Stimulated activated CD8-positive, alpha-beta memory T cell treated with anti-CD3 and anti-CD28 coated beads, Interleukin-15, amount 100 ng/mL, for 4 hours (primary cell): ENCODE results near the gene CD81.

Source experiments
- DNase-seq, 2 donors: peaks; one replicate each; pipeline ENCODE4 v3.0.0-alpha.2; 2020; ENCODE audit warnings: low read depth in 2 of 2

The CD81 gene

GRCh38 chr11:2390725-2391151 is 13.6 kb downstream of the CD81 start:
- no peak for DNase-seq

- DNase-seq = no peak
Measured at GRCh38 chr11:2391181-2391975, 14.3 kb downstream of the CD81 start.

GRCh38 chr11:2392241-2392959 is 15.3 kb downstream of the CD81 start:
- DNase-seq = no peak

- no peak for DNase-seq
Measured at GRCh38 chr11:2393111-2393868, 16.2 kb downstream of the CD81 start.

GRCh38 chr11:2393941-2394817 is 17.1 kb downstream of the CD81 start:
- no peak for DNase-seq

- no peak for DNase-seq
Measured at GRCh38 chr11:2394818-2395105, 17.7 kb downstream of the CD81 start.

GRCh38 chr11:2395211-2395730 is 18.2 kb downstream of the CD81 start:
- no peak for DNase-seq

GRCh38 chr11:2395856-2396255 is 18.7 kb downstream of the CD81 start:
- no peak for DNase-seq

GRCh38 chr11:2396471-2396870 is 19.4 kb downstream of the CD81 start:
- no peak for DNase-seq

- DNase-seq = no peak
Measured at GRCh38 chr11:2397005-2397404, 19.9 kb downstream of the CD81 start.

- no peak for DNase-seq
Measured at GRCh38 chr11:2398664-2399355, 21.7 kb downstream of the CD81 start.

- no peak for DNase-seq
Measured at GRCh38 chr11:2399488-2400068, 22.5 kb downstream of the CD81 start.

GRCh38 chr11:2400069-2400761 is 23.1 kb downstream of the CD81 start, which contains the start of gene TSSC4:
TSS of gene TSSC4 (plus strand) at chr11:2400750. CDS start at chr11:2402634, 1,884 bp downstream.
- peak; percentile 99 for DNase-seq

- DNase-seq = no peak
Measured at GRCh38 chr11:2400762-2401435, 23.8 kb downstream of the CD81 start.

- no peak for DNase-seq
Measured at GRCh38 chr11:2401436-2401984, 24.4 kb downstream of the CD81 start.

GRCh38 chr11:2402106-2402505 is 25.0 kb downstream of the CD81 start:
- DNase-seq = no peak

GRCh38 chr11:2402890-2403645 is 26.0 kb downstream of the CD81 start:
- DNase-seq = no peak

GRCh38 chr11:2404735-2405196 is 27.7 kb downstream of the CD81 start:
- no peak for DNase-seq
